K562 treated with DMSO at 1 percent for 48 hours (cell line): ENCODE measurements around the gene TNIK. TPM values are rescaled to one million over a fixed set of nuclear protein-coding genes. Genes with fewer than 3 reads are reported as not detected.

Experiments used
- total RNA-seq: library from RNA; unstranded; fragments of 300-600 nt; gene quantifications from 2 replicates; pipeline ENCODE4 v1.2.3, GENCODE V29; 2022; ENCODE audit warnings: low replicate concordance; ENCODE audit errors: extremely low read depth

Gene TNIK
- total RNA-seq: not detected in 2 replicates

DNA sequence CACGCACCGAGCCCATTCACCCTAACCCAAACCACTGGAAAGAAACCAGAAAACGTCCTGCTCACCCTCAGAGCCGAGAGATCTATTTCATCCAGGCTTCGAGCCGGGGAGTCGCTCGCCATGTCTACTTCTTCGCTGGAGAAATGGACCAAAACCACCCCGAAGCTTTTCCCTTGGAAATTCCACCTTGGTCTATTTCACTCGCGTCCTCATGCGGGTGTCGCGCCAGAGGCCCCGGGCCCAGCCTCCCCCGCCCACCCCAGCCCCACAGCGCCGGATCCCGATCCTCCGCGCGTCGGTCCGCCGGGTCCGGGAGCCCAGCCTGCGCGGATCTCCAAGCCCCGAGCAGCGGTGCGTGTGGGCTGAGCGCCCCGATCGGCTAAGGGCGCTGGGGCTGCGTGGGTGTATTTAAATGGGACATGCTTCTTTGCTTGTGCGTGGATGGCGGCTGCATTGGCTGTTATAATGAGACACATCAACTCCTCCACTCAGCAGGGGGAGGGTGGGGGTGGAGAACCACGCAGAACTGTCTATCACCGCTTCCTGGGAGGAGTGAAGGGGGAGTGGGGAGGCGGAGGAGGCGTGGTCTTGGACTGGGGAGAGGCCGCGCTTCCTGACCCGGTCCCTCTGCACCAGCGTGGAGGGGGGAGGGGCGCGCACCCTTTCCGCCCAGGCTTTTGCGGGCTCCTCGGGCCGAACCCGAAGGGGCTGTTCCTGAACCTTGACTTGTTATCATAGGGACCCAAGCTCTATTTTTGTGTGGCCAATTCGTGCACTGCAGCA is at the start of gene TNIK:
Gene TNIK (minus strand): TSS at position 464 of the 783 bp plus-strand sequence. CDS start 342 bp downstream, at position 122.

DNA sequence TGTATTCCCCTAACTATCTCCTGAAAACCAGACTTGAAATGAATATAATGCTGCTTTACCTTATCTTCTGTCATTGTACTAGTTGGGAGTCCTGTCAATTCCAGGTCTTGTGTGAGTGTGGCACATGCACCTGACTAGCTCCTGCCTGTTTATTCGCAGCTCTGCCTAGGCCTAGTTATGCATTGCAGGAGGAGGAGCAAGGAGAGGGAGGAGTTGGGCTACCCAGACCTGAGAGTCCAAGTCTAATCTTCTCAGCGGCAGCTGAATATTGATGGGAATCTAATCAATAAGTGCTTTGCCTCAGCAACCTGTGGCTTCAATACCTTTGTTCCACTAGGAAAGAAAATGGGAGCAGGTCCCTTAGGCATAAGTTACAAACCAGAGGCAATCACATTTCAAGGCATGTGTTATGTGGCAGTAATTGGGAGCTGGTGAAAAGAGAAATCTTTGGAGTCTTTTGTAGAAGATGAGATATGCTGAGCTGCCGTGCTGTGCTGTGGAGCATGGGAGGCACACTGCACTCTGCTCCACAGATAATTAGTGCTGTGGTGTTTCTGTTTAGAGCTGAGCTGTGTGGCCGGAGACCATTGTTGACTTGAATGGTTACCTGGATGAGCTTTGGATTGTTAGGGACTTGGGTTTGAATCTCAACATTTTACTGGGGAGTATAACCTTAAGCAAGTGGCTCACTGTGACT is 433.5 kb downstream of the TNIK start, which contains the start of gene SLC2A2:
Gene SLC2A2 (minus strand): TSS at position 124 of the 697 bp plus-strand sequence. CDS start 50 bp downstream, at position 74.

